Stimulated activated naive CD4-positive, alpha-beta T cell (primary cell): ENCODE results near the gene HLA-A.

Experiments
- DNase-seq, 6 experiments: peaks; one replicate each; lab custom pipeline; 2025; lab: John Stamatoyannopoulos, UW

HLA-A gene

DNA sequence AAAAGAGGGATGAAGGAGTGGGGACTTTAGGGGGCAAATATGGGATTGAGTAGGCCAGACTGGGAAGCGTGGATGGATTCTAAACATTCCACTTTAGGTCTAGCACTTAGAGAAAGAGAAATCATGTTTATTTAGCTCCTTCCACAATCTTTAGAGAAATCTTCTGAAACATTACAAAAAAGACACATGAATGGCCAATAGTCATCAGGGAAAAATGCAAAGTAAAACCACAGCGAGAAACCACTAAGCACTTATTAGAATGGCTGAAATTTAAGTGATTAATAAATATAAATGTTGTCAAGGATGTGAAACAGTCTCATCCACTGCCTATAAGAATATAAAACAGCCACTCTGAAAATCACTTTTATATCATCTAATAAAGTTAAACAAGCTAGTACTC is 46.9 kb downstream of the HLA-A start:
- no peak for DNase-seq

DNA sequence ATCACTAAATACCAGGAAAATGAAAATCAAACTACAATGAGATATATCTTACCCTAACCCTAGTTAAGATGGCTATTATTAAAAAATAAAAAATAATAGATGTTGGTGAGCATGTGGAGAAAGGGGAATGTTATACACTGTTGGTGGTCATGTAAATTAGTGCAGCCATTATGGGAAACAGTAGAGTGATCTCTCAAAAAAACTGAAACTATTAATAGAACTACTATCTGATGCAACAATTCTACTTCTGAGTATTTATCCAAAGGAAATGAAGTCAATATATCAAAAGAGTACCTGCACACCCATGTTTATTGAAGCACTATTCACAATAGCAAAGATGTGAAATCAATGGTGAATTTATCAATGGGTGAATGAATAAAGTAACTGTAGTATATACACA is 48.6 kb downstream of the HLA-A start:
- DNase-seq = no peak

DNA sequence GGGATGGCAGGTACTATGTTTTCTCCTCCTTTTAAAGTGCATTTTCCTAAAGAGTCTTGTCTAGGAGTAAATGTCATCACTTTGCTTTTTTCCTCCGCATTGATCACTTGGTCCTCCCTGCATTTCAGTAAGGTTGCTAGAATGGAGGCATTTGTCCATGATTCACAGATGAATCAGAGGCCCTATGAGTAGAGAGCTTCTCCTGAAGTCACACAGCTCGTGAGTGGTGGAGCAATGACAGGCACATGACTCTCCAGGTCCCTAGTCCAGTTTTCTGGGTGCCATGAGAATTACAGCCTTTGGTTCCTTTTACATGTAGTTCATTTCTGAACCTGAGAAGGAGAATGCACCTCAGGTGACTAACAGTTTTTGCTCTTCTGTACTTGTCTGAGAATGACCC is 50.5 kb downstream of the HLA-A start:
- no peak for DNase-seq

DNA sequence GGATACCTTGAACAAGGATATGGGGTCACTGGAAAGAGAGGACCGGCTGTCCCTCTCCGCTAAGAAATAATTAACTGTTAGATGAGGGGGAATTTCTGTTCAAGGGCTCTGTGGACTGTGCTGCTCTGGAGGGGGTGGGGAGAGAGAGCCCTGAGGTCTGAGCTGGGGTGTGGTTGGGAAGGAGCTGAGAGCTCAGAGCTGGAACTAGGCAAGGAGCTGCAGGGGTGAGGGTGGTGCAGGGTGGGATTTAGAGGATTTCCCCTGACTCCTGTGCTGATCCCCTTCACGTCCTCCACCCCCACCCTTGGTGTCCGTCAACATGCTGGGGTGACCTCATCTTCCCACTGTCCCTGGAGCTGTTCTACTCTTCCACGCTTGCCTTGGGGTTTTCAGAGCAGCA is 52.5 kb downstream of the HLA-A start:
- no peak for DNase-seq

DNA sequence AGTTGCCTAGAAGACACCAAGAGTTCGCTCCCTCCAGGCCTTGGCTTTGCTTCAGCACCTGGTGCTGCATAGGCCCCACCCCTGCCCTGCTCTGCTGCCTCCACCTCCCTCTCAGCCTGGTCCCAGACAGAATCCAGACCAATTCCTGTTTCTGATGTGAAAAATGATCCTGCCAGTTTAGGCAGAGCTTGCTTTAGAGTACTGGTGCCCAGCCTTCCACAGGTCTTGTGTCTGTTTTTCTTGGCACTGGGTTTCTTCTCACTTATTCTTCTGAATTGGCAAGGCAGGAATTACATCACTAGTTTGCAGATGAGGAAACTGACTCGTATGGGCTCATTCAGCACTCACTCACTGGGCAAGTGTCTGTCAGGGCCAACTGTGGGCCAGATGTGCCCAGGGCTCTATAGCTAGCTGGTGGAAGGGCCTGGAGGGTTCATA is 53.0 kb downstream of the HLA-A start:
- no peak for DNase-seq
